Memory B cell (primary cell): ENCODE measurements around the gene PLPP4.

Source experiments
- ATAC-seq: fragments of 150-1000 bp; cut with Tn5 transposase; 2 replicates; pipeline ENCODE4 v1.10.0; 2021; ENCODE audit warnings: low read depth, mild to moderate bottlenecking, moderate library complexity
- DNase-seq, 2 donors: peaks; one replicate each; pipeline ENCODE4 v3.0.0; 2022; ENCODE audit warnings: low spot score in 2 of 2
- H3K27ac Mint-ChIP-seq: one replicate; pipeline ENCODE4 v1.8.0; 2022; ENCODE audit warnings: mild to moderate bottlenecking, moderate library complexity, mixed read lengths
- H3K27me3 Mint-ChIP-seq: one replicate; pipeline ENCODE4 v1.8.0; 2022; ENCODE audit warnings: mixed read lengths
- H3K36me3 Mint-ChIP-seq: one replicate; pipeline ENCODE4 v1.8.0; 2022; ENCODE audit warnings: mild to moderate bottlenecking, mixed read lengths
- H3K4me1 Mint-ChIP-seq: one replicate; pipeline ENCODE4 v1.8.0; 2022; ENCODE audit warnings: mixed read lengths
- H3K4me3 Mint-ChIP-seq: one replicate; pipeline ENCODE4 v1.8.0; 2022; ENCODE audit warnings: mild to moderate bottlenecking, moderate library complexity, mixed read lengths
- H3K9me3 Mint-ChIP-seq: one replicate; pipeline ENCODE4 v1.8.0; 2022; ENCODE audit warnings: mixed read lengths

The PLPP4 gene

DNA sequence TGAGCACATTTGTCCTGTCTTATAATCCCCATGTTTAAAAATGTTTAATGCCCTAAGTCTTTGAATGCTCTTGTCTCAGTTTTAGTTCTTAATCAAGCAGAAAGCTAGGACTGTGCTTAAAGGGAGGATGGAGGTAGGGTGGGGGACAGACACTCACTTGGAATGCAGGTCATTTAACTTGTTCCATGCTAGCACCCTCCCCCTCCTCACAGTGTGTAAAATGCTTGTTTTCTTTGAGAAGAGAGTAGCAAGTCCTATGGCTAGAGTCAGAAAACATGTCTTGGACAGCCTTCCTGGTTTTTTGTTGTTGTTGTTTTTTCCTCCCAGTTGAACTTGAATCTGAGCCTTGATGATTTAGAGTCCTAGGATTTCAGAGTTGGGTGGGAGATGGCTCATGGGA, 114.2 kb downstream of the PLPP4 start:
- H3K9me3 Mint-ChIP-seq: peaks cover under 1% of the 10 kb centered on the region
- H3K36me3 Mint-ChIP-seq: no peaks in the 10 kb centered on the region
- no peaks in the 10 kb centered on the region for H3K4me1 Mint-ChIP-seq
- ATAC-seq (no peak), DNase-seq (no peak)
- H3K4me3 Mint-ChIP-seq: no peak overlapping the region
- no peak overlapping the region for H3K27ac Mint-ChIP-seq
- H3K27me3 Mint-ChIP-seq: peaks cover 2% of the 10 kb centered on the region

GRCh38 chr10:120572307-120572706, 115.3 kb downstream of the PLPP4 start:
- Mint-ChIP-seq H3K27ac (no peak overlapping the region), H3K4me3 (no peak overlapping the region), H3K9me3 (peaks cover 2% of the 10 kb centered on the region), H3K36me3 (no peaks in the 10 kb centered on the region), H3K27me3 (peaks cover 2% of the 10 kb centered on the region), H3K4me1 (no peaks in the 10 kb centered on the region)
- ATAC-seq (no peak), DNase-seq (no peak)

DNA sequence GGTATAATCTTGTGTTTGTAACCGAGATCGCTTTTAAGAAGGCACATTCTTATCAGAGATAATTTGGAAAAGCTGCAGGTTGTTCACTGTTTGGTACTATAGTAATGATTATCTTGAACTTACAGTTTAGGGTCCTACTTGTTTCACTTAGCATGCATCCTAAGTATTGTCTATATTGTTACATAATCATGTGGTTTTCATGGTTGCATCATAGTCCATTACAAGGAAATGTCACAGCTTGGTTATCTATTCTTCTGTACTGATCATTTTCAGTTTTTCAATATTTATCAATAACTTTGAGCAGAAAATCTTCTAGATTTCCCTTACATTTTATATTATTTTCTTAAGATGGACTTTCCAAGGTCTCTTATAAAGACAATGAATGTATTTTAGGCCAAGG, 116.3 kb downstream of the PLPP4 start:
- H3K4me1 Mint-ChIP-seq: no peaks in the 10 kb centered on the region
- no peaks in the 10 kb centered on the region for H3K36me3 Mint-ChIP-seq
- H3K4me3 Mint-ChIP-seq: no peak overlapping the region
- peaks cover 2% of the 10 kb centered on the region for H3K9me3 Mint-ChIP-seq
- ATAC-seq: no peak
- no peak overlapping the region for H3K27ac Mint-ChIP-seq
- H3K27me3 Mint-ChIP-seq: peaks cover 2% of the 10 kb centered on the region
- DNase-seq: no peak

- Mint-ChIP-seq H3K4me1 (no peaks in the 10 kb centered on the region), H3K36me3 (no peaks in the 10 kb centered on the region), H3K9me3 (peaks cover 2% of the 10 kb centered on the region), H3K4me3 (no peak overlapping the region), H3K27me3 (peaks cover 2% of the 10 kb centered on the region), H3K27ac (no peak overlapping the region)
- no peak for DNase-seq
- ATAC-seq: no peak
Measured at GRCh38 chr10:120574981-120575380, 118.0 kb downstream of the PLPP4 start.

- H3K27ac Mint-ChIP-seq: no peak overlapping the region
- H3K4me1 Mint-ChIP-seq: no peaks in the 10 kb centered on the region
- H3K4me3 Mint-ChIP-seq: no peak overlapping the region
- H3K9me3 Mint-ChIP-seq: peaks cover 2% of the 10 kb centered on the region
- peaks cover 2% of the 10 kb centered on the region for H3K27me3 Mint-ChIP-seq
- DNase-seq (no peak), ATAC-seq (no peak)
- H3K36me3 Mint-ChIP-seq: no peaks in the 10 kb centered on the region
Measured at GRCh38 chr10:120575411-120575810, 118.4 kb downstream of the PLPP4 start.

- Mint-ChIP-seq H3K27ac (no peak overlapping the region), H3K4me3 (no peak overlapping the region), H3K27me3 (peaks cover 2% of the 10 kb centered on the region), H3K4me1 (no peaks in the 10 kb centered on the region), H3K9me3 (peaks cover 2% of the 10 kb centered on the region), H3K36me3 (no peaks in the 10 kb centered on the region)
- DNase-seq (no peak), ATAC-seq (no peak)
Measured at GRCh38 chr10:120578134-120578533, 121.1 kb downstream of the PLPP4 start.

DNA sequence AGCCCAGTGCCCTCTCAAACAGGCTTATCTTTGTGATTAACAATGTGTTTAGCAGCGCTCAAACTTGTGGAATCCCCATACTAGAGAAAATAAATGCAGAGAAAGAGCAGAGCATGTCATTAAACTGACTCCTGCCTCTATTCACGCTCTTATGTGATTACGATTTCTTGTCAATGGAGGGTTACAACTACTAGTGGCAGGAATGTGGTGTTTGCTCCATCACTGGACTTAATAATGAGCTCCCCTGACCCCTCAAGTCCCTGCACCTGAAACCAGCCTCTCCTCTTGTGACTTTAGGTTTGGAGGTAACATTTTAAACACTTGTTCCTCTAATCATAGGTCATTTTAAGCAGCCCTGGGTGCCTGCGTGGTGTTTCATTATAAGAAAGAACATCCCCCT, 121.9 kb downstream of the PLPP4 start:
- Mint-ChIP-seq H3K9me3 (peaks cover 2% of the 10 kb centered on the region), H3K4me3 (no peak overlapping the region), H3K27ac (no peak overlapping the region), H3K4me1 (no peaks in the 10 kb centered on the region), H3K36me3 (no peaks in the 10 kb centered on the region), H3K27me3 (peaks cover 2% of the 10 kb centered on the region)
- ATAC-seq (no peak), DNase-seq (no peak)

GRCh38 chr10:120580918-120581895, 124.2 kb downstream of the PLPP4 start:
- peak overlapping the region; percentile 29 for H3K27ac Mint-ChIP-seq
- DNase-seq (no peak), ATAC-seq (no peak)
- no peak overlapping the region for H3K4me3 Mint-ChIP-seq
- H3K4me1 Mint-ChIP-seq: no peaks in the 10 kb centered on the region
- H3K36me3 Mint-ChIP-seq: no peaks in the 10 kb centered on the region
- peaks cover 2% of the 10 kb centered on the region for H3K27me3 Mint-ChIP-seq
- H3K9me3 Mint-ChIP-seq: peaks cover 2% of the 10 kb centered on the region

DNA sequence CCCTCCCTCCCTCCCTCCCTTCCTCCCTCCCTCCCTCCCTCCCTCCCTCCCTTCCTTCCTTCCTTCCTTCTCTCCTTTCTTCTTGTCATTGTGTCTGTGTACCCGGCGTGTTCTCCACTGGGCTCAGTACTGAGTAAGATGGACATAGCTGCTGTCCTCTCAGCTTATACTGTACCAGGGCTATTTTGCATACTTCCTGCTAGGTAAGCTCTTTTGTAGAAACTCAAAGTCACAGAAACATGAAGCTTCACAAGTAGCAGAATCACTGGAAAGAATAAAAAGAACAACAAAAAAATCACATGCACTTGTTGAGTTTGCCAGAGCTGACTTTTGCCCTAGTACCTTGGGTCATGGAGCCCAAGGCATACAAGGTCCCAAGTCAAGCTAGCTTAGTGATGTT, 125.7 kb downstream of the PLPP4 start:
- Mint-ChIP-seq H3K27me3 (peaks cover 5% of the 10 kb centered on the region), H3K9me3 (no peaks in the 10 kb centered on the region), H3K4me1 (no peaks in the 10 kb centered on the region), H3K36me3 (no peaks in the 10 kb centered on the region), H3K4me3 (no peak overlapping the region), H3K27ac (no peak overlapping the region)
- DNase-seq (no peak), ATAC-seq (no peak)

GRCh38 chr10:120583424-120584108, 126.5 kb downstream of the PLPP4 start:
- no peaks in the 10 kb centered on the region for H3K36me3 Mint-ChIP-seq
- no peaks in the 10 kb centered on the region for H3K4me1 Mint-ChIP-seq
- no peak overlapping the region for H3K27ac Mint-ChIP-seq
- H3K9me3 Mint-ChIP-seq: no peaks in the 10 kb centered on the region
- H3K4me3 Mint-ChIP-seq: no peak overlapping the region
- peaks cover 5% of the 10 kb centered on the region for H3K27me3 Mint-ChIP-seq
- DNase-seq (no peak), ATAC-seq (no peak)

DNA sequence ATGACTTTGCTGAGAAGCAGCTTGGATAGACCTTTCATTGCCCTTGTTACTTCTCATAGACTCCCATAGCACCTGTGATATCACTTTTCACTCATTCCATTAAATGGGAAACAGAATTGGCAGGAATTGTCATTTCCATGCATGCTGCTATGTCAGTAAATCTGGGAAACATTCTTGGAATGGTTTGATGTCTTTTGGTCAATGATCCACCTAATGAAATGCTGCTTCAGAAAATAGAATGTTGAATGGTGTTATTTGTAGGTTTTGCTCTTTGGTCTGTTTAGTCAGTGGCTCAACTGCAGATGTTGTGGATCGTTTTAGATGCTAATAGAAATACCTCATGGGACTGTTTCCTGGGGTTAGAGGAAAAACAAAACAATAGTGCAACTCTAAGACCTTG, 127.8 kb downstream of the PLPP4 start:
- no peak for ATAC-seq
- H3K4me3 Mint-ChIP-seq: no peak overlapping the region

GRCh38 chr10:120586471-120586872, 129.4 kb downstream of the PLPP4 start:
- H3K27me3 Mint-ChIP-seq: peaks cover 5% of the 10 kb centered on the region
- H3K4me1 Mint-ChIP-seq: no peaks in the 10 kb centered on the region
- no peak overlapping the region for H3K27ac Mint-ChIP-seq
- no peak for DNase-seq
- H3K9me3 Mint-ChIP-seq: no peaks in the 10 kb centered on the region
- ATAC-seq: no peak
- H3K4me3 Mint-ChIP-seq: no peak overlapping the region
- no peaks in the 10 kb centered on the region for H3K36me3 Mint-ChIP-seq

More for the DNA sequence above, 127.8 kb downstream of the PLPP4 start:
- Mint-ChIP-seq H3K4me1 (no peaks in the 10 kb centered on the region), H3K9me3 (no peaks in the 10 kb centered on the region), H3K27ac (no peak overlapping the region), H3K36me3 (no peaks in the 10 kb centered on the region), H3K27me3 (peaks cover 5% of the 10 kb centered on the region)
- DNase-seq: no peak

DNA sequence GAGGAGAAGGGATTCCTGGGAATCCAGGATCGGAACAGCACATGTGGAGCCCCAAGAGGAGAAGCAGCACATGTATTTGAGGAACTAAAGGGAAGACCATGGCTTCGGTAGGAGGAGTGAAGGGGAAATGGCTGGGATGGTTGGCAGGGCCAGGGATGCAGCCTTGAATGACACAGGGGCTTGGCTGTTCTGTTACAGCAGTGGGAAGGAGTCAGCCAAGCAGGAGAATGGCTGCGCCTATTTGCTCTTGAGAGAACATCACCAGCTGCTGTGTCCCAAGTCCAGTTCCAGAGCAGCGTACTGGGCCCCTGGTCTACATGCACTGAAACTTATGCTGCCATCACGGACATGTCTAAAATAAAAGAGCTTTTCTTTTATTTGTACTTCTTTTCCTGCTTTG, 130.0 kb downstream of the PLPP4 start:
- no peaks in the 10 kb centered on the region for H3K36me3 Mint-ChIP-seq
- H3K9me3 Mint-ChIP-seq: peaks cover 1% of the 10 kb centered on the region
- H3K4me3 Mint-ChIP-seq: no peak overlapping the region
- no peak for DNase-seq
- ATAC-seq: no peak
- H3K4me1 Mint-ChIP-seq: no peaks in the 10 kb centered on the region
- no peak overlapping the region for H3K27ac Mint-ChIP-seq
- peaks cover 7% of the 10 kb centered on the region for H3K27me3 Mint-ChIP-seq

DNA sequence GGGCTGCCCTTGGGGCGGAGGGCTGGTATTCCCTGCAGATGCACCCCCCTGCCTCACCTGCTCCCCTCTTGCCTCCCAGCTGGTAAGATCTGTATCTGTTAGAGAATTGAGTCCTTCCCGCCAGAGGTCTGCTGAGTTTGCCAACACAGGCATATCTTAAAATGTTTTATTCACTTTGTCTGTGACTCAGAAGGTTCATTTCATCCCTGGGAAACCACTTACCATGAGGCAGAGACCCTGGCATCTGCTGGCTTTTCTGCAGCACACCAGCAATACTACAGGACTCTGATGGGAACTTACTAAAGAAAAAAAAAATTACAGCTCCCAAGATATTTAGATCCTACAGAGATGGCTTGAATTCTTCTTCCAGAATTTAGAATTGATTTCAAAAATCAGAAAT, 131.3 kb downstream of the PLPP4 start:
- no peak for ATAC-seq
- Mint-ChIP-seq H3K27me3 (peaks cover 8% of the 10 kb centered on the region), H3K4me3 (no peak overlapping the region), H3K4me1 (no peaks in the 10 kb centered on the region), H3K36me3 (no peaks in the 10 kb centered on the region), H3K27ac (no peak overlapping the region), H3K9me3 (peaks cover 2% of the 10 kb centered on the region)
- DNase-seq: no peak
